K562 (cell line): Measurements from ENCODE around the gene PGPEP1. TPM values are rescaled to one million over a fixed set of nuclear protein-coding genes. Genes with fewer than 3 reads are reported as not detected.

Experiments used
- CAMTA2 ChIP-seq: fragments of 250-450 bp; sonication (Bioruptor Pico); conservative IDR thresholded peaks from 2 replicates; pipeline ENCODE4 v1.5.1; 2022
- CREBBP ChIP-seq: IDR thresholded peaks from one replicate; pipeline ENCODE4 v1.6.1; 2012; ENCODE audit warnings: low read depth, mild to moderate bottlenecking, control low read depth, inconsistent platforms, low read length
- HNRNPLL ChIP-seq: fragments of 200-400 bp; formaldehyde crosslinking; IDR thresholded peaks from 2 replicates; pipeline ENCODE4 v1.6.1; 2017; ENCODE audit warnings: low read length, low read depth, mild to moderate bottlenecking; ENCODE audit not compliant: poor library complexity, severe bottlenecking
- NFATC3 ChIP-seq: fragments of 450-650 bp; IDR thresholded peaks from 2 replicates; pipeline ENCODE4 v1.6.1; 2017; ENCODE audit warnings: mild to moderate bottlenecking
- PCBP2 ChIP-seq: fragments of 200-400 bp; formaldehyde crosslinking; IDR thresholded peaks from 2 replicates; pipeline ENCODE4 v1.6.1; 2018; ENCODE audit warnings: low read length, low read depth, mild to moderate bottlenecking, moderate library complexity; ENCODE audit not compliant: poor library complexity, severe bottlenecking
- POLR2B ChIP-seq: fragments of 450-650 bp; IDR thresholded peaks from 2 replicates; pipeline ENCODE4 v1.6.1; 2018; ENCODE audit warnings: low read depth; ENCODE audit not compliant: partially characterized antibody
- PTBP1 ChIP-seq: fragments of 200-400 bp; formaldehyde crosslinking; IDR thresholded peaks from 2 replicates; pipeline ENCODE4 v1.6.1; 2017; ENCODE audit warnings: low read depth, low read length
- RUNX1 ChIP-seq: sonication (generic); IDR thresholded peaks from 2 replicates; pipeline ENCODE4 v1.6.1; 2016; ENCODE audit warnings: antibody characterized with exemption, low read depth
- SRSF3 ChIP-seq: fragments of 200-400 bp; formaldehyde crosslinking; IDR thresholded peaks from 2 replicates; pipeline ENCODE4 v1.6.1; 2016; ENCODE audit warnings: mild to moderate bottlenecking, low read length, moderate library complexity; ENCODE audit not compliant: insufficient read depth
- TARDBP ChIP-seq: fragments of 450-650 bp; IDR thresholded peaks from 2 replicates; pipeline ENCODE4 v1.6.1; 2016
- TSC22D4 ChIP-seq: fragments of 450-650 bp; IDR thresholded peaks from 2 replicates; pipeline ENCODE4 v1.6.1; 2016; ENCODE audit warnings: missing genetic modification characterization, missing biosample characterization, control low read depth
- ZNF143 ChIP-seq: sonication (generic); formaldehyde crosslinking; IDR thresholded peaks from 2 replicates; pipeline ENCODE4 v1.9.0; 2022; ENCODE audit warnings: mild to moderate bottlenecking, missing genetic modification reagents
- ZNF592 ChIP-seq: fragments of 450-650 bp; IDR thresholded peaks from 2 replicates; pipeline ENCODE4 v1.6.1; 2017; ENCODE audit warnings: antibody characterized with exemption, mild to moderate bottlenecking
- ZNF785 ChIP-seq: fragments of 250-450 bp; sonication (Bioruptor Pico); IDR thresholded peaks from 2 replicates; pipeline ENCODE4 v1.4.0; 2020; ENCODE audit warnings: mild to moderate bottlenecking
- ZSCAN32 ChIP-seq: fragments of 450-650 bp; formaldehyde crosslinking; IDR thresholded peaks from 2 replicates; pipeline ENCODE4 v1.4.0; 2020; ENCODE audit warnings: mild to moderate bottlenecking, moderate library complexity
- polyA plus RNA-seq, 8 experiments: library from polyadenylated mRNA; depleted of rRNA in 4 of 8; stranded (reverse) in 5 of 8; unstranded in 3 of 8; fragments of >200 nt; fragmentation: Nextera tagmentation in 2 of 8; fragmentation: Illumina TruSeq in 1 of 8; extraction: Ambion mirVana in 2 of 8; extraction: Trizol in 1 of 8; gene quantifications; 2 replicates each; pipeline versions ENCODE4 v1.2.1 to v1.2.3, GENCODE V29; 2011 to 2014; ENCODE audit warnings: inconsistent platforms in 1 of 8, missing spikeins in 1 of 8
- total RNA-seq, 7 experiments: library from RNA; depleted of rRNA in 6 of 7; stranded (reverse); fragments of >200 nt in 6 of 7; fragmentation: Illumina TruSeq in 2 of 7; extraction: Trizol in 2 of 7; gene quantifications; 2 replicates each; pipeline versions ENCODE4 v1.2.1 to v1.2.3, GENCODE V29; 2011 to 2021; ENCODE audit warnings: low replicate concordance in 1 of 7
- TF ChIP-seq, protein P1 (sequence below): sonication (generic); formaldehyde crosslinking; IDR thresholded peaks from 2 replicates; pipeline ENCODE4 v1.8.0; 2022; ENCODE audit warnings: mild to moderate bottlenecking, missing genetic modification reagents, borderline replicate concordance
- TF ChIP-seq, protein P2 (sequence below): fragments of 200-800 bp; sonication (Bioruptor generic); IDR thresholded peaks from 2 replicates; pipeline ENCODE4 v1.6.1; 2016; ENCODE audit warnings: missing genetic modification characterization, missing compliant biosample characterization

Gene PGPEP1
- total and polyA plus RNA-seq, 9 of the 15 experiments (the other 6 are each of a cell fraction or from before 2014, with no cell fraction given): 10.0 to 69.6 (median 33.5) TPM

GRCh38 chr19:18364826-18365528 lies 24.6 kb downstream of the PGPEP1 start (continued):
- TF ChIP-seq ZNF592: peak; percentile 97
- TF ChIP-seq RUNX1: no peak
- no peak for TF ChIP-seq CREBBP
- TF ChIP-seq, protein P1, sequence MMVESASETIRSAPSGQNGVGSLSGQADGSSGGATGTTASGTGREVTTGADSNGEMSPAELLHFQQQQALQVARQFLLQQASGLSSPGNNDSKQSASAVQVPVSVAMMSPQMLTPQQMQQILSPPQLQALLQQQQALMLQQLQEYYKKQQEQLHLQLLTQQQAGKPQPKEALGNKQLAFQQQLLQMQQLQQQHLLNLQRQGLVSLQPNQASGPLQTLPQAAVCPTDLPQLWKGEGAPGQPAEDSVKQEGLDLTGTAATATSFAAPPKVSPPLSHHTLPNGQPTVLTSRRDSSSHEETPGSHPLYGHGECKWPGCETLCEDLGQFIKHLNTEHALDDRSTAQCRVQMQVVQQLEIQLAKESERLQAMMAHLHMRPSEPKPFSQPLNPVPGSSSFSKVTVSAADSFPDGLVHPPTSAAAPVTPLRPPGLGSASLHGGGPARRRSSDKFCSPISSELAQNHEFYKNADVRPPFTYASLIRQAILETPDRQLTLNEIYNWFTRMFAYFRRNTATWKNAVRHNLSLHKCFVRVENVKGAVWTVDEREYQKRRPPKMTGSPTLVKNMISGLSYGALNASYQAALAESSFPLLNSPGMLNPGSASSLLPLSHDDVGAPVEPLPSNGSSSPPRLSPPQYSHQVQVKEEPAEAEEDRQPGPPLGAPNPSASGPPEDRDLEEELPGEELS: no peak
- TF ChIP-seq PCBP2: no peak
- no peak for TF ChIP-seq ZNF785 (CRISPR knock-in tag)
- TF ChIP-seq, protein P2, sequence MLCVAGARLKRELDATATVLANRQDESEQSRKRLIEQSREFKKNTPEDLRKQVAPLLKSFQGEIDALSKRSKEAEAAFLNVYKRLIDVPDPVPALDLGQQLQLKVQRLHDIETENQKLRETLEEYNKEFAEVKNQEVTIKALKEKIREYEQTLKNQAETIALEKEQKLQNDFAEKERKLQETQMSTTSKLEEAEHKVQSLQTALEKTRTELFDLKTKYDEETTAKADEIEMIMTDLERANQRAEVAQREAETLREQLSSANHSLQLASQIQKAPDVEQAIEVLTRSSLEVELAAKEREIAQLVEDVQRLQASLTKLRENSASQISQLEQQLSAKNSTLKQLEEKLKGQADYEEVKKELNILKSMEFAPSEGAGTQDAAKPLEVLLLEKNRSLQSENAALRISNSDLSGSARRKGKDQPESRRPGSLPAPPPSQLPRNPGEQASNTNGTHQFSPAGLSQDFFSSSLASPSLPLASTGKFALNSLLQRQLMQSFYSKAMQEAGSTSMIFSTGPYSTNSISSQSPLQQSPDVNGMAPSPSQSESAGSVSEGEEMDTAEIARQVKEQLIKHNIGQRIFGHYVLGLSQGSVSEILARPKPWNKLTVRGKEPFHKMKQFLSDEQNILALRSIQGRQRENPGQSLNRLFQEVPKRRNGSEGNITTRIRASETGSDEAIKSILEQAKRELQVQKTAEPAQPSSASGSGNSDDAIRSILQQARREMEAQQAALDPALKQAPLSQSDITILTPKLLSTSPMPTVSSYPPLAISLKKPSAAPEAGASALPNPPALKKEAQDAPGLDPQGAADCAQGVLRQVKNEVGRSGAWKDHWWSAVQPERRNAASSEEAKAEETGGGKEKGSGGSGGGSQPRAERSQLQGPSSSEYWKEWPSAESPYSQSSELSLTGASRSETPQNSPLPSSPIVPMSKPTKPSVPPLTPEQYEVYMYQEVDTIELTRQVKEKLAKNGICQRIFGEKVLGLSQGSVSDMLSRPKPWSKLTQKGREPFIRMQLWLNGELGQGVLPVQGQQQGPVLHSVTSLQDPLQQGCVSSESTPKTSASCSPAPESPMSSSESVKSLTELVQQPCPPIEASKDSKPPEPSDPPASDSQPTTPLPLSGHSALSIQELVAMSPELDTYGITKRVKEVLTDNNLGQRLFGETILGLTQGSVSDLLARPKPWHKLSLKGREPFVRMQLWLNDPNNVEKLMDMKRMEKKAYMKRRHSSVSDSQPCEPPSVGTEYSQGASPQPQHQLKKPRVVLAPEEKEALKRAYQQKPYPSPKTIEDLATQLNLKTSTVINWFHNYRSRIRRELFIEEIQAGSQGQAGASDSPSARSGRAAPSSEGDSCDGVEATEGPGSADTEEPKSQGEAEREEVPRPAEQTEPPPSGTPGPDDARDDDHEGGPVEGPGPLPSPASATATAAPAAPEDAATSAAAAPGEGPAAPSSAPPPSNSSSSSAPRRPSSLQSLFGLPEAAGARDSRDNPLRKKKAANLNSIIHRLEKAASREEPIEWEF: no peak
- TF ChIP-seq ZSCAN32 (CRISPR knock-in tag): peak; percentile 82
- no peak for TF ChIP-seq TSC22D4
- no peak for TF ChIP-seq PTBP1
- TF ChIP-seq TARDBP: no peak
- no peak for TF ChIP-seq CAMTA2 (CRISPR knock-in tag)
- no peak for TF ChIP-seq HNRNPLL
- TF ChIP-seq POLR2B: peak; percentile 50
- TF ChIP-seq ZNF143 (CRISPR knock-in tag): no peak
- TF ChIP-seq NFATC3: no peak
- no peak for TF ChIP-seq SRSF3
